Measurements from ENCODE around the gene DLGAP4. TPM values are rescaled to one million over a fixed set of nuclear protein-coding genes. Genes with fewer than 3 reads are reported as not detected.

DLGAP4 gene
- total and polyA plus RNA-seq, 9 donors = 18.2 to 75.9 (median 53.1) TPM

DNA sequence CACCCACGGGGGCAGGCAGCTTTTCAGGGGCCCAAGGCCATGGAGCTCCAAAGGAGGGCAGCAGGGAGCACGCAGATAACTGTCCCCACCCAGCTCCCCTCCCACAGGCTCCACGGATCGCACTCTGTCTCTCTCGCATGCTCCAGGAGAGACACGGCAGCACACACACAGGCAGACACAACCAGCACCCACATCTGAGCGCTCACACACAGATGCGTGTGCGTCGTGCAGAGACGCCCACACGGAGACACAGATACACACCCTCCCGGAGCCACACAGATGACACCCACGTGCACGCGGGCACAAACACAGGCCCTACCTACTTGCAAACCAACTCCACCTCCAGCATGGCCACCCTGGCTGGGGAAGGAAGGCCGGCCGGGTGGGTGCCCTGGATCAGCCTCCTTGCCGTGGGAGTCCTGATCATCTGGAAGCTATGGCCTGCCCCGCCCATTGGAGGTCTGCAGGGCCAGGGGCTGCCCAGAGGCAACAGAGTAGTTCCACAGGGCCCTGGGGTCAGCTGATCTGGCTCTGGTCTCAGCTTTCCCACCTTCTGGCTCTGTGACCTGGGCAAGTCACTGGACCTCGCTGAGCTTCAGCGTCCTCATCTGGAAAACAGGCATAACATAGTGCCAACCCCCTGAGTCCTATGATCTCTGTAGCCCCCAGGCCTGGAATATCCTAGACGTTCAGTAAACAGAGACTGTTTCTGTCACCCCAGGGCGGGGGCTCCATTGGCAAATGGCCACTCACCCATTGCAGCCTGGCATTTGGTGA, 38.3 kb upstream of the DLGAP4 start:
- TF ChIP-seq EP300 (IDR thresholded peaks at IDR 0.05) (no peak), POLR2A (IDR thresholded peaks at IDR 0.05) (no peak)
- TF ChIP-seq, protein P1, sequence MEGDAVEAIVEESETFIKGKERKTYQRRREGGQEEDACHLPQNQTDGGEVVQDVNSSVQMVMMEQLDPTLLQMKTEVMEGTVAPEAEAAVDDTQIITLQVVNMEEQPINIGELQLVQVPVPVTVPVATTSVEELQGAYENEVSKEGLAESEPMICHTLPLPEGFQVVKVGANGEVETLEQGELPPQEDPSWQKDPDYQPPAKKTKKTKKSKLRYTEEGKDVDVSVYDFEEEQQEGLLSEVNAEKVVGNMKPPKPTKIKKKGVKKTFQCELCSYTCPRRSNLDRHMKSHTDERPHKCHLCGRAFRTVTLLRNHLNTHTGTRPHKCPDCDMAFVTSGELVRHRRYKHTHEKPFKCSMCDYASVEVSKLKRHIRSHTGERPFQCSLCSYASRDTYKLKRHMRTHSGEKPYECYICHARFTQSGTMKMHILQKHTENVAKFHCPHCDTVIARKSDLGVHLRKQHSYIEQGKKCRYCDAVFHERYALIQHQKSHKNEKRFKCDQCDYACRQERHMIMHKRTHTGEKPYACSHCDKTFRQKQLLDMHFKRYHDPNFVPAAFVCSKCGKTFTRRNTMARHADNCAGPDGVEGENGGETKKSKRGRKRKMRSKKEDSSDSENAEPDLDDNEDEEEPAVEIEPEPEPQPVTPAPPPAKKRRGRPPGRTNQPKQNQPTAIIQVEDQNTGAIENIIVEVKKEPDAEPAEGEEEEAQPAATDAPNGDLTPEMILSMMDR (IDR thresholded peaks at IDR 0.05) = no peak
- H3K27ac ChIP-seq = no peak overlapping the region
- no peak overlapping the region for H3K4me3 ChIP-seq
- DNase-seq = no peak
- 57 to 71% (median 67%) methylated on average over 23 to 24 of the region's 24 CpGs for WGBS, 3 donors
- intact Hi-C loops (cut with DNase I) = no loop called here
- H3K36me3 ChIP-seq = no peaks in the 10 kb centered on the region
- no peaks in the 10 kb centered on the region for H3K27me3 ChIP-seq
- no peaks in the 10 kb centered on the region for H3K4me1 ChIP-seq (ENCODE audit: insufficient read depth)
- no peaks in the 10 kb centered on the region for H3K9me3 ChIP-seq

DNA sequence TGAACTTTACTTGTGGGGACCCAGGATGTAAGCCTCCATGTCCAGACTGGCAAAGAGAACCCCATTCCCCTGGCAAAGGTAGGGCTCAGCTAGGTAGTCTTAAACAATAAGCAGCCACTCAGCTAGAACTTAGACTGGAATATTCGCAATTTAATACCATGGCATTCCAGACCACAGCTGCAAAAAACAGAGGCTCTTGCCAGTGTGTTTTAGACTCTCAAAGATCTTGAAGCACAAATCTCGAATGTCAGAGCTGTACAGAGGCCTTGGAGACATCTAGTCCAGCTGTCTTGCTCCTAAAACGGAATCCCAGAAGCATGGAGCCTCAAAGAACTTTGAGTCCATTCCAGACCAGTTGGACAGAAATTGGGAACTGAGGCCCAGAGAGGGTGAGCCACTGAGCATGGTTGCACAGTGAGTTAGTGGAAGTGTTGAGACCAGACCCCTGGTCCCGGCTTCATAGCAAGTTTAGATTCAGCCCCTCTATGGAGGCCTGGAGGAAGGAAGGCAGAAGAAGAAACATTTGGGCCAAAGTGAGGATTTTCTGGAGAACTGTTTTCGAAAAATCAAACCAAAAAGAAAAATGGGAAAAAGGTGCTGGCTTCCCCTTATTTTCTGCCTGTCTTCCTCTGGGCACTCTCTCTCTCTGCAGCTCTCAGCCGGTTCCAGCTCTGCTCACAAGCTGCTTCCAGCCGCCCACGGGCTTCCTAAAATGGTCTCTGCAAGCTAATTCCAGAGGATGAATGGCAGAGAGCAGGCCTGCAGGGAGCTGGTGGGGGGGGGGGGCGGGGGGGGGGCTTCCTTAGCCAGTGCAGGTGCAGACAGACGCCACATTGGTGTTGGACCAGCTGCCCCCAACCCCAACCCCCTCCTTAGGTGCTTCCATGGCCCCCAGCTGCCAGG, 37.4 kb upstream of the DLGAP4 start:
- Histone ChIP-seq H3K9me3 (no peaks in the 10 kb centered on the region), H3K4me1 (ENCODE audit: insufficient read depth) (no peaks in the 10 kb centered on the region), H3K27ac (no peak overlapping the region), H3K36me3 (no peaks in the 10 kb centered on the region), H3K27me3 (no peaks in the 10 kb centered on the region), H3K4me3 (no peak overlapping the region)
- 49 to 55% (median 50%) methylated on average over 10 of the region's 10 CpGs for WGBS, 3 donors
- DNase-seq = no peak
- TF ChIP-seq, protein P1 (IDR thresholded peaks at IDR 0.05) = no peak
- TF ChIP-seq EP300 (IDR thresholded peaks at IDR 0.05) (no peak), POLR2A (IDR thresholded peaks at IDR 0.05) (no peak)
- intact Hi-C loops (cut with DNase I) = no loop called here

DNA sequence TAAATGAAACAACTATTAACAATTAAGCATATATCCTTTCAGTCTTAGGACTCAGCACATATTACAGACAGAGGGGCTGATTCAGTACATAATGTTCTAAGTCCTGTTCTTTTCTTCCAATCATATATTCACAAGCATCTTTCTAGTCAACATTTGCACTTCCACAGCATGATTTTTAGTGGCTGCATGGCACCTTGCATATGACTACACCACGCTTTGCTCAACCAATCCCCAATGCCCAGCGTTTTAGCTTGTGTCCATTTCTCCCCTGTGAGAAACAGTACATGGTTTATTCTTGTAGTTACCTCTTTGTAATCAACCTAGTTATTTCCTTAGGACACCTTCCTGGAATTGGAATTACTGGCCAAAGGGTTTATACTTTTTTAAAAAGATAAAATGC, 36.6 kb upstream of the DLGAP4 start:
- Histone ChIP-seq H3K9me3 (no peaks in the 10 kb centered on the region), H3K36me3 (no peaks in the 10 kb centered on the region), H3K4me1 (ENCODE audit: insufficient read depth) (no peaks in the 10 kb centered on the region), H3K27me3 (no peaks in the 10 kb centered on the region), H3K27ac (no peak overlapping the region), H3K4me3 (no peak overlapping the region)
- TF ChIP-seq, protein P1 (IDR thresholded peaks at IDR 0.05) = no peak
- TF ChIP-seq EP300 (IDR thresholded peaks at IDR 0.05) (no peak), POLR2A (IDR thresholded peaks at IDR 0.05) (no peak)
- WGBS, 3 donors = 75 to 80% (median 79%) methylated on average over 2 of the region's 2 CpGs
- no peak for DNase-seq
- intact Hi-C loops (cut with DNase I) = no loop called here

DNA sequence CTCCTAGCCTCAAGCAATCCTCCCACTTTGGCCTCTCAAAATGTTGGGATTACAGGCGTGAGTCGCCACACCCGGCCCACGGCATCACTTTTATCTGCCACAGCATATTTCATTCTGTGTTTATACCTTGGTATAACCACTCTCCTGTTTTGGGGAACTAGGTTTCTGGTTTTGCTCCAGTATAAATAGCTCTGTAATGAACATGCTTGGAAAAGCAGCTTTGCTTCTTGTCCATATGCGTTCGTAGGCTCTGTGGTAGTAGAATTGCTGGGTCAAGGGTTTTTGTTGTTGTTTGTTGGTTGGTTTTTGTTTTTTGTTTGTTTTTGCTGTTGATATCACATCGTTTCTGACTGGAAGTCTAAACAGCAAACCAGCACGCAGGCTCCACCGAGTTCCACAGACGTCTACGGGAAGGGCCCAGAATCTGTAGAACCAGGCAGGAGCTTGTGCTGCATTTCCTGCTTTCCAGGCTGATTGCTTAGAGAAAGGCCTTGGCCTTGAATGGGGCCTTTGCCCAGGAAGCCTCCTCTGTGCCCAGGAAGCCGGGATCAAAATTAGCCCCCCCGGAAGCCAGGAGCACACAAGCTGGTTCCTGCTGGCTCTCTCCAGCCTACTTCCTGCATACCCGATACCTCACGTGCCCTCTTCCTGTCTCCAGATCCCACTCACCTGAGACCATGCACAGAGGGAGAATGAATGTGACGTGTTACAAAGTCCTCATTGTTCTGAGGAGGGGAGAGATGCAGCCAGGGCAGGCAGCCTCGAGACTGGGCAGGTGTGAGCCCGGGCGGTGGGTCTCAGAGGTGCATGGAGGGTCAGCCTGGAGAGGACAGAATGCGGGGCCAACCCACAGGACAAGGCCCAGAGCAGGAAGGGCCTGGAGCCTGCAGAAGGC, 35.1 kb upstream of the DLGAP4 start:
- Histone ChIP-seq H3K4me1 (ENCODE audit: insufficient read depth) (no peaks in the 10 kb centered on the region), H3K4me3 (no peak overlapping the region), H3K27ac (no peak overlapping the region), H3K27me3 (no peaks in the 10 kb centered on the region), H3K9me3 (no peaks in the 10 kb centered on the region), H3K36me3 (no peaks in the 10 kb centered on the region)
- 70 to 78% (median 71%) methylated on average over 20 of the region's 20 CpGs for WGBS, 3 donors
- intact Hi-C loops (cut with DNase I) = no loop called here
- DNase-seq = no peak
- TF ChIP-seq POLR2A (IDR thresholded peaks at IDR 0.05) (no peak), EP300 (IDR thresholded peaks at IDR 0.05) (no peak)
- TF ChIP-seq, protein P1 (IDR thresholded peaks at IDR 0.05) = no peak

Data from ovary (tissue), 9 donors.